DND-41 (cell line): ENCODE results near the gene RSF1.
"Not testable (repeated sequence)": the region's sequence is repeated elsewhere in the genome, so short reads cannot be mapped to it uniquely, and the experiment has no call there.

Source experiments
- EZH2 ChIP-seq: IDR thresholded peaks from 3 replicates; pipeline ENCODE4 v1.6.1; 2012; ENCODE audit warnings: borderline replicate concordance, low read depth, mild to moderate bottlenecking, moderate library complexity, low read length, inconsistent platforms; ENCODE audit not compliant: severe bottlenecking
- TF ChIP-seq, protein P1 (sequence below): IDR thresholded peaks from 2 replicates; pipeline ENCODE4 v1.5.1; 2012; ENCODE audit warnings: borderline replicate concordance, low read length, moderate library complexity, mild to moderate bottlenecking; ENCODE audit not compliant: poor library complexity, severe bottlenecking; ENCODE audit errors: extremely low read depth

DNA sequence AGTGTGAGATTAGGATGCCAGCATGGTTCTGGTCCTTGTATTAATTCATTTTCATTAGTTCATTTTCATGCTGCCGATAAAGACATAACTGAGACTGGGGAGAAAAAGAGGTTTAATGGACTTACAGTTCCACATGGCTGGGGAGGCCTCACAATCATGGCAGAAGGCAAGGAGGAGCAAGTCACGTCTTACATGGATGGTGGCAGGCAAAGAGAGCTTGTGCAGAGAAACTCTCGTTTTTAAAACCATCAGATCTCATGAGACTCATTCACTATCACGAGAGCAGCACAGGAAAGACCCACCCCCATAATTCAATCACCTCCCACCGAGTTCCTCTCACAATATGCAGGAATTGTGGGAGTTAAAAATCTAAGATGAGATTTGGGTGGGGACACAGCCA, 23.2 kb upstream of the RSF1 start:
- TF ChIP-seq, protein P1, sequence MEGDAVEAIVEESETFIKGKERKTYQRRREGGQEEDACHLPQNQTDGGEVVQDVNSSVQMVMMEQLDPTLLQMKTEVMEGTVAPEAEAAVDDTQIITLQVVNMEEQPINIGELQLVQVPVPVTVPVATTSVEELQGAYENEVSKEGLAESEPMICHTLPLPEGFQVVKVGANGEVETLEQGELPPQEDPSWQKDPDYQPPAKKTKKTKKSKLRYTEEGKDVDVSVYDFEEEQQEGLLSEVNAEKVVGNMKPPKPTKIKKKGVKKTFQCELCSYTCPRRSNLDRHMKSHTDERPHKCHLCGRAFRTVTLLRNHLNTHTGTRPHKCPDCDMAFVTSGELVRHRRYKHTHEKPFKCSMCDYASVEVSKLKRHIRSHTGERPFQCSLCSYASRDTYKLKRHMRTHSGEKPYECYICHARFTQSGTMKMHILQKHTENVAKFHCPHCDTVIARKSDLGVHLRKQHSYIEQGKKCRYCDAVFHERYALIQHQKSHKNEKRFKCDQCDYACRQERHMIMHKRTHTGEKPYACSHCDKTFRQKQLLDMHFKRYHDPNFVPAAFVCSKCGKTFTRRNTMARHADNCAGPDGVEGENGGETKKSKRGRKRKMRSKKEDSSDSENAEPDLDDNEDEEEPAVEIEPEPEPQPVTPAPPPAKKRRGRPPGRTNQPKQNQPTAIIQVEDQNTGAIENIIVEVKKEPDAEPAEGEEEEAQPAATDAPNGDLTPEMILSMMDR = not testable (repeated sequence)
- not testable (repeated sequence) for TF ChIP-seq EZH2
